ENCODE measurements around the gene ZDHHC24.

Gene ZDHHC24

DNA sequence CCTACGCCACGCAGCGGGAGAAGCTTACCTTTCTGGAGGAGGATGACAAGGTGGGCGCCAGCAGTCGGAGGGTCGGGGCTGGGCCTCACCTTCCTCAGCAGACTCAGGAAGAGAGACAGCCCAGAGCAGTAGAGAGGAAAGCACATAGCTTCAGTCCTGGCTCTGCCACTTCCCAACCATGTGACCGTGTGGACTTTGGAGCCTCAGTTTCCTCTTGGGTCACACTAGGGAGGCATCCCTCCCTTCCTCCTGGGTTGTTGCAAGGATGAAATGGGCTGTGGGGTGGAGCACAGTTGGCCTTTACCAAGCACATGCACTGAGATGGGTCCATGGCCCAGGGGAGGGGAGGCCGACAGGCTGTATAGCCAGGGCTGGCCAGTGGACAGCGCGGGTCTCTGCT is 52.7 kb downstream of the ZDHHC24 start:
- DNase-seq: no peak

DNA sequence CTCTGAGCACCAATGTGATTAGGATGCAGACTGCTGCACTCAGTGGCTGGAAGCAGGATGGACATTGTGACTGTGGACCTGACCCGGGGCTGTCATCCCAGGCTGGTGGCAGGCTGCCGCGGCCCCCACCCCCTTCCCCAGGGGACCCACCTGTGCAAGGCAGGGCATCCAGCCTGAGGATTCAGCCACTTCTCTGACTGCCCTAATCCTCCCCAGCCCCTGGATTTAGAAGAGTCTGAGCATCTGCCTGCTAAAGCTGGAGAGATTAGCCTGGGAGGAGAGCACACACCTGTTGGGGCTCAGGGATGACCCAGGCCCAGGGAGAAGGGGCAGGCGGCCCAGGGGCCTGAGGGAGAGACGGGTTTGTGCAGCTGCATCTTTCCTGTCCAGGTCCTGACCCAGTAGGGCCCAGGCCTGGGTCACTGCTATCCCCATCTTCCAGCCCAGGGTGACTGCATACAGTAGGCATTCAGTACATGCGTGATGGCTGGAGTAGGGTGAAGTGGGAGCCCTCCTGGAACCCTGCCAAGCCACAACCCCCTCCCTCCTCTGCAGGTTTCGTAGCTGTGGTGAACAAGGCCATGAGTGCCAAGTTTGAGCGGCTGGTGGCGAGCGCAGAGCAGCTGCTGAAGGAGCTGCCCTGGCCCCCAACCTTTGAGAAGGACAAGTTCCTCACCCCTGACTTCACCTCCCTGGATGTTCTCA is 53.5 kb downstream of the ZDHHC24 start:
- DNase-seq: no peak

DNA sequence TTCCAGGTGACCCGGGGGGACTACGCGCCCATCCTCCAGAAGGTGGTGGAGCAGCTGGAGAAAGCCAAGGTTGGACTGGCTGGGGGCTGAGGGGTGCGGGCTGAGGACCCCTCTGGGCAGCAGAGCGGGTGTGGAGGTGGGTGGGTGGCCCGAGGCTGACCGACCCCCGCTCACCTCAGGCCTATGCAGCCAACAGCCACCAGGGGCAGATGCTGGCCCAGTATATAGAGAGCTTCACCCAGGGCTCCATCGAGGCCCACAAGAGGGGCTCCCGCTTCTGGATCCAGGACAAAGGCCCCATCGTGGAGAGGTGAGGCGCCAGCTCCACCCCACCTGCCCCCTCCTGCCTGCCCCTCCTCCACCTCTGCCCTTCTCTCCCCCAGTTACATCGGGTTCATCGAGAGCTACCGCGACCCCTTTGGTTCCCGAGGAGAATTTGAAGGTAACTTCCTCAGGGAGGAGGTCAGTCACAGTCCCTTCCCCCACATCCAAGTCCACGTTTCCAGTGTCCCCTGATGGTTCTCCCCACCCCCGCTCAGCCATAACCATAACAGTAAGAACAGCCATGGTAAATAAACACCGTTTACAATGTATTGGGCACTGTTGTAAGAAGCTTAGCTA is 54.4 kb downstream of the ZDHHC24 start:
- no peak for DNase-seq

DNA sequence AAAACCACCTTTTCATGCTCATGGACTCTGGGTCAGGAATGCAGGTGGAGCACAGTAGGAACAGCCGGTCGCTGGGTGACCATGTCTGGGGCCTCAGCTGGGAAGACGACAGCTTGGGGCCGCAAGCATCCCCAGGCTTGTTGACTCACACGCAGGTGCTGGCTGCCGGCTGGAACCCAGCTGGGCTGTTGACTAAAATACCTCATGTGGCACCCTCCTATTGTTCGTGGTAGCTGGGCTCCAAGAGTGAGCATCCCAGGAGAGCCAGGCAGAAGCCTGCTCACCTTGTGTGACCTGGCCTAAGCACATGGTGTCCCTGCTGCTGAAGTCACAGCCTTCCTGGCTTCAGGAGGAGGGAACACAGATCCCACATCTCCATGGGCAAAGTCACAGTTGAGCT is 56.2 kb downstream of the ZDHHC24 start:
- no peak for DNase-seq

DNA sequence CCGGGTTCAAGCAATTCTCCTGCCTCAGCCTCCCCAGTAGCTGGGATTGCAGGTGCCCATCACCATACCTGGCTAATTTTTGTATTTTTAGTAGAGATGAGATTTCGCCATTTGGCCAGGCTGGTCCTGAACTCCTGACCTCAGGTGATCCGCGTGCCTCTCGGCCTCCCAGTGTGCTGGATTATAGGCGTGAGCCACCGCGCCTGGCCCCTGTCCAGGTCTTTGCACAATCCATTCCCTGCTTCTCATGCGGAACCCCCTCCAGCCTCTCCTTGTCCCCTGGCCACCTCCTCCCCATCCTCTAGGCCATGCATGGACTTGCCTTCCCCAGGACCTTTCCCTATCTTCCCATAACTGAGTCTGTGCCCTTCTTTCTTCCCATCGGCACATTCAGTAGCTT is 56.9 kb downstream of the ZDHHC24 start:
- DNase-seq: no peak

DNA sequence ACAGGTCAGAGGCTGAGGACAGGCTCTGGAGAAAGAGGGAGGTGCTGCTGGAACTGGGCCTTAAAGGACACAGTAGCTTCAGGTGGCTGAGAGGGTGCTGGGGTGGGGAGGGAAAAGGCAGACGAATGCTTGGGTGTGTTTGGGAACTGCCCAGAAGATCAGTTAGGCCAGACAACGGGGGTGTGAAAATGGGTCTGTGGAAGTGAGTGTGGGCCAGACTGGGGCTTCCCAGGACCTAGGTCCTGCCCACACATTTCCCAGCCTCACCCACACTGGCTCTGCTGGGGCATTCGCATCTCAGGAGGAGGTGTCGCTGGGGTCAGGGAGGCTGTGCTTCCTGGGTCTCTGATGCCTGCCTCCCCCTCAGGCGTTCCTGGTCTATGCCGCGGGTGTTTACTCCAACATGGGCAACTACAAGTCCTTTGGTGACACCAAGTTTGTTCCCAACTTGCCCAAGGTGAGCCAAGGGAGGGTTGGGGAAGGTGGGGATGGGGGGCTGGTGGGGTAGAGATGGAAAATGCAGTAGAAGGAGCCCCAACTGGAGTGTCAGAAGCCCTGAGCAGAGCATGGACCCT is 61.0 kb downstream of the ZDHHC24 start:
- no peak for DNase-seq

DNA sequence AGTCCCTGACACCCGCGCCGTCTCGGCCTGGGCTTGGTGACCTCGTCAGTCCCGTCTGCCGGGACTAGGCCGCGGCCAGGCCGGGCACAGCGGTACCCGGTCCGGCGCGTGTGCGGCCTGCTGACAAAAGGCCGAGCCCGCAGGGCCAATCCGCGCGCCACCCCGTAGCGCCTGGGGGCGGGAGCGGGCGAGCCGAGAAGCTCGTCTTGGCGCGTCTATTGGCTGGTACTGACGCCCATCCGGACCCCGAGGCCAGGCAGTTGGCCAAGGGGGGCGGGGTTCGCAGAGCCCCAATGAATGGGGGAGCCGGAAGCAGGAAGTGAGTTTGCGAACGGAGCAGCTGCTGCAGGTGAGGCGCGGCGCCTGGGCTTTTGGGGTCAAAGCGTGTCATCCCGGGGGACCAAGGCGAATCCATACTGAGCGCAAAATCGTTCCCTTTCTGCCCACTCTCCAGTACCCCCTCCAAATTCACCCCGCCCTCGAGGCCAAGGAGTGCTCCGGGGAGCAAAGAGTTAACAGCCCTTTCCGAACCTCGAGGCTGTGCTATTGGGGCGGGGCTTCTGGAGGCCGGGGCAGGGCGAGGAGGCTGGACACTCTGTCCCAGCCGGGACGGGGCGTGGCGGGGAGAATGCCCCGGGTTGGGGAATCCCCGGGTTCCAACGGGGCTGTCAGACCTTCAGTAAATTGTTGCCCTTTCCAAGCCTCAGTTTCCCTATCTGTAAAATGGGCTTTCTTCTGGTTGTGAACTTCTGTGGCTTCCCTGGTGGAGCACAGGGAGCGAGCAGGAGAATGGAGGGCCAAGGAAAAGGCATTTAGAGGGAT is 65.5 kb downstream of the ZDHHC24 start, which contains the start of gene DPP3:
Gene DPP3, plus strand, starts transcription at position 318 of the 822 bp plus-strand sequence. CDS start 1,767 bp downstream, outside the sequence.
- peak; percentile 95 to 99 for DNase-seq

DNA sequence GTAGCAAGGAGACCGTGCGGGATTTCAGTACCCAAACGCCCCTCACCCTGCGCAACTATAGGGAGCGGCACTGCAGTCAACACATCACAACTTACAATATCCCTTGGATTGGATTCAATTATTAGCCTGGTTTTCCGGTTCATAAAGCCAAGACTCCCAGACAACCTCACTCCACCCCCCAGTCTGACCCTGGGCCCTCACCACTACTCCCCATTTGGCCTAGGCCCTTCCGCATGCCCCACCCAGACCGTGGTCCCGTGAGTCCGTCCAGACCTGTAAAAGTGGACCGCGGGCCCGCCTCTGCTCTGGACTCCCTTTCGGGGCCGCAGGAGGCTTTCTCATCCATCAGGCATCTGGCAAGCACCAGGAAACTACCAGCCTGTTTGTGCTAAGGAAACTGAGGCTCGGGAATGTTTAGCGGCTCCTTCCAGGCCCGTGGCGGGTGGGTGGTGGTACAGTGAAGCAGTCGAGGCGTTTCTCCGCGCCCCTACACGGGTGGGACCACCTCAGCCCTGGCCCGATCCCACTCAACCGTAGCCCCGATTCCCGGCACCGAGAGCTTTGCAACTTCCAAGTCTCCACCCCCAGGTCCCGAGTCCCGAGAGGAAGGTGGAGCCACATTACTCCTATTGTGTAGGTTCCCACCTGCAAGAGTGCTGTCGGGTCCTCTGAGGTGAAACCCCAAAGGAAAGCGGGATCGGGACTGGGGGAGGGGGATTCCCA is 66.3 kb downstream of the ZDHHC24 start:
- peak; percentile 88 to 95 for DNase-seq

DNA sequence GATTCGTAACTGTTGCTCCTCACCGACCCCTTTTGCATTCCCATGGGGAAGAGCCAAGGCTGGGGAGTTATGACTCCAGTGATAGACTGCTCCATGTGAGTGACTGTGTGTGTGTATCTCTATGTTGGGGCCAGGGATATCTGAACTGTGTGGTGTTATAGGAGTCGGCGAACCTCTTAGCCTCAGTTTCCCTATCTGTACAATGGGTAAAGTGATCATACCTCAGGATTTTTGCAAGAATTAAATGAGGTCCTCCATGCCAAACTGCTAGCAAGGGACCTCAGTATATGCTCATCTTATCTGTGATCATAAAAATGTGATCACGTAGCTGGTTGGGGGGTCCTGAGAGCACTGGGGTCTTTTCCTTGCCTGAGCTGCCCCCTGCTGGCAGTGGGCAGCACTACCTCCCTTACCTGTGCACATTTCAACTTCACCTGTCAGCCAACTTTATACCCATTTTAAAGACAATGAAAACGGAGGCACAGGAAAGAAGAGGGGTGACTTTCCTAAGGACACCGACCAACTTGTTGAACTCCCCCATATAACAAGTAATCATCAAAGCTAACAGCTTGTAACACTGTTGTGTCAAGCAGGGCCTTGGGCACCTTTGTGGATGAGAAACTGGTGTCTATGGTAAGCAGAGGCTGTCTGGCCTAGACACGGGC is 67.0 kb downstream of the ZDHHC24 start:
- DNase-seq: peak; percentile 28 to 63

DNA sequence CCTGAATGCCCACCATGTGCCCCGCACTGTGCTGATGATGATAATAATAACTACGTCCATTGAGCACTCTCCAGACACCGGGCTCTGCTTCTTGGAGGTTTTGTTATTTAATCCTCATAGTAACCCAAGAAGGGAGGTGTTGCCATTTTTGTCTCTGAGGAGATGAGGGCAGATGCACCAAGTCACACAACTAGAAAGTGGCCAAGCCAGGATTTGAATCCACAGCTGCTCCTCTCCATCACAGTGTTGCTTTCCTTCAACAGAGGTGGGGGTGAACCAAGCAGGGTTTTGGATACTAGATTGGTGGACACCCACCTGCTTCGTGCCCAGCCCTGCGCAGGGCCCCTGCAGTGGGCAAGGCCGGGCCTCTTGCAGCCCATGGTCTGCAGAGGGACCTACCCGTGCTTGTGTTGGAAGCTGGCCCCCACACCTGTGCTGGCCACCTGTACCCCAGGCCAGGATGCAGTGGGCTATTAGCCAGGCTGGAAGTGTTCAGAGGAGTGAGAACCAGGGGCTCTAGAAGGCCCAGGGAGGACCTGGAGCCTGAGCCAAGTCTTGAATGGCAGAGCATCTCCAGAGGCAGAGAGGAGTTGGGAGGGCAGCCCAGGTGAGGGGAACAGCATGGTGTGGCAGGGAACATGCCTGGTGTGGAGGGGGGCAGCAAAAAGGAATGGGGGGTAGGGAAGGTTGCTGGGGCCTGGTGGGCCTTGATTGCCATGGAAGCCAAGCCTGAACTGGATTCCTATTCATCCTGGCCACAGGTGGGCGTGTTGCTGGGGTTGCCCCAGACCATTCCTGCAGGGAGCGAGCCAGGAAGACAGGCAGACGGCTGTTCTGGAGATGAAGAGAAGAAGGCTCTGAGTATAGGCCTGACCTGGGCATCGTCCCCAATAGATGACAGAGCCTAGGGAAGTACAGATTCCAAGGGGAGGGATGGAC is 68.3 kb downstream of the ZDHHC24 start:
- DNase-seq: no peak

DNA sequence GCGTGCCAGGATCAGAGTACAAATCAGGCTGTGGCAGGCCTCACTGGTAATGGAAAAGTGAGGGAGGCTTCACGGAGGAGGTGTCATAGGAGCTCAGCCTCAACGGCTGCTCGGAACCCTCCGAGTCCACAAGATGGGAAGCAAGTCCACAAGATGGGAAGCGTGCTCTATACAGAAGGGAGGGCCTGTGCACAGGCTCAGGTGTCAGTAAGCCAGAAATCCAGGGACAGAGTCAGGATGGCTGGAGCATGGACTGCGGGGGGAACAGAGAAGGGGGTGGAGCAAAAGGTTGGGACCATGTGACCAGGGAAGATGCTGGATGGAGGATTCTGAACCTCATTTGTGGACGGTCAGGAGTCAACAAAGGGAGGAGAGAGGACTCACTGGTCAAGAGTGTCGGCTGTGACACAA is 69.0 kb downstream of the ZDHHC24 start:
- peak in 1 of 2 experiments; percentile 43 for DNase-seq

DNA sequence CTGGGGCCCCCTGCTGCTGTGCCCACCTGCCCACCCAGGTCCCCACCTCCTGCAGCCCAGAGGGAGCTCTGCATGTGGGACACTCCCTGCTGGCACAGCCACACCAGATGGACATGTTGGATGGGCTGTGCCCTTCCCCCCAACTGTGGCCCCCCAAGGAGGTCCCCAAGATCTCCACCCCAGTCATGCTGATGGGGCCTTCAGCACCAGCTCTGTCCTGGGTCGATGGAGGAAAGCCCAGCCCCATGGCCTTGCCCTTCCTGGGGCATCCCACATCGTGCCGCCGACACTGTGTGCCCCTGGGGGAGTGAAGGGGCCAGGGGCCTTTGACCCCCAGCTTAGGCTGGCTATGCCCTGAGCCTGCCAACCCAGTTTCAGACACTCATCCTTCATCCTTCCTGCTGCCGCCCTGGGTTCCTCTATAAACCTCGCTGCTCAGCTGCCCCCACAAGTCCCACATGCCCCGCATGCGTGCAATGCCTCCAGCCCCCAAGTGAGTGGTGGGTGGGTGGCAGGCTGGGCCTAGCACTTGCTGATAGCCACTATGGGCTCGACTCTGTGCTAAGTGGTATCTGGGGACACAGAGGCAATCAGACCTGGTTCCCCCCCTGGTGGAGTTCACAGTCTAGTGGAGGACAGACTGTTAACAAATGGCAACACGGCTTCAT is 69.5 kb downstream of the ZDHHC24 start:
- no peak for DNase-seq

DNA sequence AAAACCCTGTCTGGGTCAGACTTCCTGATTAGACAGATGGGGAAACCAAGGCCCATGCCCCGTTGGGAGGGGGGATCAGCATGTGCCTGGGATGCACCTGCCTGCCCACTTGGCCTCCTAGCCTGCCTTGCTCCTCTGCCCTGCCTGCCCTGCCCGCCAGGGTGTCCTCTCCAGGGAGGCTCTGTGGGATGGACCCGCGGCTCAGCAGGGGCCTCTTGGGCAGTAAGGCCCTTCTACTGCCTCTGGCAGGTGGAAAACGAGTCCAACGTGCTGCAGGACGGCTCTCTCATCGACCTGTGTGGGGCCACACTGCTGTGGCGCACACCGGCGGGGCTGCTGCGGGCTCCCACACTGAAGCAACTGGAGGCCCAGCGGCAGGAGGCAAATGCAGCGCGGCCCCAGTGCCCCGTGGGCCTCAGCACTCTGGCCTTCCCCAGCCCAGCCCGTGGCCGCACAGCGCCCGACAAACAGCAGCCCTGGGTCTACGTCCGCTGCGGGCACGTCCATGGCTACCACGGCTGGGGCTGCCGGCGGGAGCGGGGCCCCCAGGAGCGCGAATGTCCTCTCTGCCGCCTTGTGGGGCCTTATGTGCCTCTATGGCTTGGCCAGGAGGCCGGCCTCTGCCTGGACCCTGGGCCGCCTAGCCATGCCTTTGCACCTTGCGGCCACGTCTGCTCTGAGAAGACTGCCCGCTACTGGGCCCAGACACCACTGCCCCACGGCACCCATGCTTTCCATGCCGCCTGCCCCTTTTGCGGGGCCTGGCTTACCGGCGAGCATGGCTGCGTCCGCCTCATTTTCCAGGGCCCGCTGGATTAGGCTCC is 70.3 kb downstream of the ZDHHC24 start:
- no peak for DNase-seq

DNA sequence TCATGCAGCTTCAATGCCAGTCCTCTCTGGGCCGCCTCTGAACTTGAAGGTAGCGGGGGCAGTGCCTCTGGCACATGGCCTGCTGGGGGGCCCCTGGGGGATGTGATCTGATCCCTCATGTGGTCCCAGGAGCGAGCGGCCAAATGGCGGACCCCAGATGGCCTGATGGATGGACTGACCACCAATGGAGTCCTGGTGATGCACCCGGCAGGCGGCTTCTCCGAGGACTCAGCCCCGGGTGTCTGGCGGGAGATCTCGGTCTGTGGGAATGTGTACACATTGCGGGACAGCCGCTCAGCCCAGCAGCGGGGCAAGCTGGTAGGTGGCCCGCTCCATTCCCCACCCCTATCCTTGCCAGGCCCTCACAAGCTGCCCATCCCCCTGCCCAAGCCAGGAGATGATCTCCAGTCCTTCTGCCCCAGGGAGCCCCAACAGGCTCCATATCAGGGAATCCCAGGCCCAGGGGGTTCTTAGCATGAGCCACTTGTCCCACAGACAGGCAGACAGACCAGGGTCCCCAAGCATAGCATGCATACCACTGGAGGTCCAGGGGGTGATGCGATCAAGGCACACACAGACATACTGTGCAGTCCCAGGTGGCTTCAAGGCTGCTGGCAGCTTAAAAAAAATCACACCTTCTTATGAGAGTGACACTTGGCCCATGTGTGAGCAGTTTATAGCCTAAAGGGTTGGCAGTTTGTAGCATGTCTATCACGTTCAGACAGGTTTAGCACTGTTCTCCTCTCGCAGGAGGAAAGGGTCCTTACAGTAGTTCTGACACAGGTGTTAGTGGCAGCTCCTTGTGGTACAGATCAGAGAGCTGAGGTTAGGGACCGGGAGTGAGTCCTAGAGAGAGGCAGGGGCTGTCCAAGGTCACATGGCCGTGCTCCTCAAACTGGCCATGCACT is 72.0 kb downstream of the ZDHHC24 start:
- DNase-seq: no peak

DNA sequence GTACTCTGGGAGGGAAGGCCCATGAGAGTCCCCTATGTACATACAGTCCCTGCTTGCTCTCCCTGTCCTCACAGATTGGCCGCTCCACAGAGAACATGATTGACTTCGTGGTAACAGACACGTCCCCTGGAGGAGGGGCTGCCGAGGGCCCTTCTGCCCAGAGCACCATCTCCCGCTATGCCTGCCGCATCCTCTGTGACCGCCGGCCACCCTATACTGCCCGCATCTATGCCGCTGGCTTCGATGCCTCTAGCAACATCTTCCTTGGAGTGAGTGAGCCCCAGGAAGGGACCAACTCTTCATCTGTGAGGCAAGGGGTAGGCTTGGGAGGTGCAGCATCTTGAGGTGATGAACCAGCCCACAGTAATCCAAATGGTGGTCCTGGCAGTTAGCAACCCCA is 72.7 kb downstream of the ZDHHC24 start:
- no peak for DNase-seq

DNA sequence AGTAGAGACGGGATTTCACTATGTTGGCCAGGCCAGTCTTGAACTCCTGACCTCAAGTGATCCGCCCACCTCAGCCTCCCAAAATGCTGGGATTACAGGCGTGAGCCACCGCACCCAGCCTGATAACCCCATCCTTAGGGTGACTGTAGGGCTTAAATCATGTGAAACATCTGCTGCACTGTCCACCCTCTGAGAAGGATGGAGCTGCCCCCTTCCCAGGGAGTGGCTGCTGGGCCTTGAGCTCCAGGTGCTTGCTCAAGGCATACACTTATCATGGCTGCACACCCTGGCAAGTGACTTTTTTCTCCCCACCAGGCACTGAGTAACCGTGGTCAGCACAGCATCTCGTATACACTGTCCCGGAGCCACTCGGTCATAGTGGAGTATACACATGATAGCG is 73.8 kb downstream of the ZDHHC24 start:
- DNase-seq: no peak

DNA sequence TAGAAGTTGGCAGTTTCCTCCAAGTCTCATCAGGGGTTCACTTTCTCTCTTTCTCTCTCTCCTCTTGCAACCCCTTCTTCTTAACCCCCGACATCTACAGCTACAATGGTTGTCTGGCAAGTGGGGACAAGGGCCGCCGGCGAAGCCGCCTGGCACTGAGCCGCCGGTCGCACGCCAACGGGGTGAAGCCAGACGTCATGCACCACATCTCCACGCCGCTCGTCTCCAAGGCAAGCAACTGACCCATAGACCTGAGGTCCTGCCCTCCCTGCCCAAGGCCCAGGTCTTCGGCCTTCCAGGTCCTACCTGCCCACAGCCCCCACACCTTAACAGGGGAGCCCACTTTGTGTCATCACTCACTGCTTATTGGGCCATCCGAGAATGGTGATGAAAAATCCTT is 74.7 kb downstream of the ZDHHC24 start:
- DNase-seq: no peak
